Measurements from ENCODE around the gene CYSTM1.
"Not testable (repeated sequence)": the region's sequence is repeated elsewhere in the genome, so short reads cannot be mapped to it uniquely, and the experiment has no call there.

CYSTM1 gene

GRCh38 chr5:140142856-140143255 lies 32.1 kb upstream of the CYSTM1 start:
- H3K27ac Mint-ChIP-seq: no peak overlapping the region
- peaks cover 24% of the 10 kb centered on the region for H3K27me3 Mint-ChIP-seq
- ATAC-seq: no peak
- H3K9me3 Mint-ChIP-seq: no peaks in the 10 kb centered on the region
- H3K36me3 Mint-ChIP-seq (ENCODE audit: low read depth): no peaks in the 10 kb centered on the region
- peaks cover 21% of the 10 kb centered on the region for H3K4me1 Mint-ChIP-seq
- H3K4me3 Mint-ChIP-seq: no peak overlapping the region
- DNase-seq: no peak

GRCh38 chr5:140143521-140144258 lies 31.3 kb upstream of the CYSTM1 start:
- Mint-ChIP-seq H3K9me3 (no peaks in the 10 kb centered on the region), H3K36me3 (ENCODE audit: low read depth) (no peaks in the 10 kb centered on the region), H3K27me3 (peaks cover 25% of the 10 kb centered on the region), H3K4me1 (peaks cover 21% of the 10 kb centered on the region), H3K27ac (no peak overlapping the region), H3K4me3 (no peak overlapping the region)
- DNase-seq (no peak), ATAC-seq (no peak)

GRCh38 chr5:140145256-140145655 lies 29.7 kb upstream of the CYSTM1 start:
- Mint-ChIP-seq H3K27ac (no peak overlapping the region), H3K4me3 (peak overlapping the region; percentile 53), H3K4me1 (peaks cover 21% of the 10 kb centered on the region), H3K27me3 (peaks cover 25% of the 10 kb centered on the region), H3K9me3 (no peaks in the 10 kb centered on the region), H3K36me3 (ENCODE audit: low read depth) (no peaks in the 10 kb centered on the region)
- DNase-seq (no peak), ATAC-seq (no peak)

- ATAC-seq (peak; percentile 77), DNase-seq (peak; percentile 67)
- peak overlapping the region; percentile 53 for H3K4me3 Mint-ChIP-seq
- H3K27ac Mint-ChIP-seq: no peak overlapping the region
- H3K9me3 Mint-ChIP-seq: no peaks in the 10 kb centered on the region
- no peaks in the 10 kb centered on the region for H3K36me3 Mint-ChIP-seq (ENCODE audit: low read depth)
- peaks cover 21% of the 10 kb centered on the region for H3K4me1 Mint-ChIP-seq
- H3K27me3 Mint-ChIP-seq: peaks cover 25% of the 10 kb centered on the region
These were observed 29.0 kb upstream of the CYSTM1 start for GRCh38 chr5:140145818-140146522.

GRCh38 chr5:140146523-140146842 lies 28.5 kb upstream of the CYSTM1 start:
- H3K4me1 Mint-ChIP-seq: peaks cover 21% of the 10 kb centered on the region
- no peak for DNase-seq
- ATAC-seq: no peak
- peak overlapping the region; percentile 43 for H3K4me3 Mint-ChIP-seq
- no peaks in the 10 kb centered on the region for H3K36me3 Mint-ChIP-seq (ENCODE audit: low read depth)
- no peaks in the 10 kb centered on the region for H3K9me3 Mint-ChIP-seq
- peaks cover 25% of the 10 kb centered on the region for H3K27me3 Mint-ChIP-seq
- H3K27ac Mint-ChIP-seq: no peak overlapping the region

GRCh38 chr5:140147460-140147859 lies 27.5 kb upstream of the CYSTM1 start:
- Mint-ChIP-seq H3K4me1 (peaks cover 21% of the 10 kb centered on the region), H3K27ac (no peak overlapping the region), H3K4me3 (no peak overlapping the region), H3K9me3 (no peaks in the 10 kb centered on the region), H3K36me3 (ENCODE audit: low read depth) (no peaks in the 10 kb centered on the region), H3K27me3 (peaks cover 25% of the 10 kb centered on the region)
- DNase-seq (no peak), ATAC-seq (no peak)

- Mint-ChIP-seq H3K9me3 (no peaks in the 10 kb centered on the region), H3K27ac (no peak overlapping the region), H3K4me3 (no peak overlapping the region), H3K36me3 (ENCODE audit: low read depth) (no peaks in the 10 kb centered on the region), H3K4me1 (peaks cover 21% of the 10 kb centered on the region), H3K27me3 (peaks cover 25% of the 10 kb centered on the region)
- DNase-seq (no peak), ATAC-seq (no peak)
These were observed 26.5 kb upstream of the CYSTM1 start for GRCh38 chr5:140148508-140148907.

GRCh38 chr5:140150201-140150600 lies 24.8 kb upstream of the CYSTM1 start:
- no peaks in the 10 kb centered on the region for H3K36me3 Mint-ChIP-seq (ENCODE audit: low read depth)
- peaks cover 12% of the 10 kb centered on the region for H3K4me1 Mint-ChIP-seq
- no peak for ATAC-seq
- no peaks in the 10 kb centered on the region for H3K9me3 Mint-ChIP-seq
- H3K27ac Mint-ChIP-seq: no peak overlapping the region
- no peak for DNase-seq
- no peak overlapping the region for H3K4me3 Mint-ChIP-seq
- H3K27me3 Mint-ChIP-seq: peaks cover 19% of the 10 kb centered on the region

- no peaks in the 10 kb centered on the region for H3K36me3 Mint-ChIP-seq (ENCODE audit: low read depth)
- ATAC-seq (no peak), DNase-seq (no peak)
- peaks cover 14% of the 10 kb centered on the region for H3K27me3 Mint-ChIP-seq
- H3K4me1 Mint-ChIP-seq: peaks cover 7% of the 10 kb centered on the region
- no peak overlapping the region for H3K4me3 Mint-ChIP-seq
- no peak overlapping the region for H3K27ac Mint-ChIP-seq
- no peaks in the 10 kb centered on the region for H3K9me3 Mint-ChIP-seq
These were observed 23.6 kb upstream of the CYSTM1 start for GRCh38 chr5:140151144-140152021.

GRCh38 chr5:140152022-140152999 lies 22.7 kb upstream of the CYSTM1 start:
- no peak overlapping the region for H3K4me3 Mint-ChIP-seq
- no peaks in the 10 kb centered on the region for H3K9me3 Mint-ChIP-seq
- no peak for ATAC-seq
- H3K36me3 Mint-ChIP-seq (ENCODE audit: low read depth): no peaks in the 10 kb centered on the region
- peaks cover 7% of the 10 kb centered on the region for H3K4me1 Mint-ChIP-seq
- no peak for DNase-seq
- no peak overlapping the region for H3K27ac Mint-ChIP-seq
- H3K27me3 Mint-ChIP-seq: peaks cover 6% of the 10 kb centered on the region

GRCh38 chr5:140153255-140153654 lies 21.7 kb upstream of the CYSTM1 start:
- no peaks in the 10 kb centered on the region for H3K9me3 Mint-ChIP-seq
- peaks cover 7% of the 10 kb centered on the region for H3K4me1 Mint-ChIP-seq
- no peaks in the 10 kb centered on the region for H3K27me3 Mint-ChIP-seq
- H3K27ac Mint-ChIP-seq: no peak overlapping the region
- DNase-seq (no peak), ATAC-seq (no peak)
- no peak overlapping the region for H3K4me3 Mint-ChIP-seq
- H3K36me3 Mint-ChIP-seq (ENCODE audit: low read depth): no peaks in the 10 kb centered on the region

- Mint-ChIP-seq H3K27ac (no peak overlapping the region), H3K36me3 (ENCODE audit: low read depth) (no peaks in the 10 kb centered on the region), H3K27me3 (peaks cover 2% of the 10 kb centered on the region), H3K4me3 (no peak overlapping the region), H3K9me3 (no peaks in the 10 kb centered on the region), H3K4me1 (peaks cover 7% of the 10 kb centered on the region)
- no peak for ATAC-seq
- DNase-seq: no peak
These were observed 21.1 kb upstream of the CYSTM1 start for GRCh38 chr5:140153905-140154304.

GRCh38 chr5:140154710-140155381 lies 20.1 kb upstream of the CYSTM1 start:
- H3K4me3 Mint-ChIP-seq; H3K4me1 Mint-ChIP-seq; H3K36me3 Mint-ChIP-seq (ENCODE audit: low read depth); H3K27ac Mint-ChIP-seq; DNase-seq; H3K9me3 Mint-ChIP-seq; ATAC-seq; H3K27me3 Mint-ChIP-seq: not testable (repeated sequence)

Data from activated naive CD8-positive, alpha-beta T cell treated with anti-CD3 and anti-CD28 coated beads, Interleukin-2, amount 50 U/mL, for 24 hours (primary cell).